ENCODE measurements around the gene GRB14. TPM values are rescaled to one million over a fixed set of nuclear protein-coding genes. Genes with fewer than 3 reads are reported as not detected.

The GRB14 gene
- total and polyA plus RNA-seq, 2 of the 13 experiments (the other 11 are each of a cell fraction or from before 2014, with no cell fraction given) = 4.6 to 5.8 TPM

- H3K4me1 ChIP-seq (ENCODE audit: insufficient read depth, low read length) = peaks cover 13% of the 10 kb centered on the region
- FAIRE-seq (no peak), DNase-seq (ENCODE audit: low spot score) (no peak), ATAC-seq (peak; percentile 91)
- H3K27ac ChIP-seq (ENCODE audit: extremely low read length, insufficient read depth, low read length) = no peak overlapping the region
- H3K36me3 ChIP-seq (replicated peaks in 1 of 2; ENCODE audit: control insufficient read depth in 1 of 2, insufficient read depth in 2 of 2, low read length in 2 of 2) = no peaks in the 10 kb centered on the region; a peak in 1 of 5 replicates
- BruUV-seq (replicated peaks) = no TSS peak
- intact Hi-C loops (cut with micrococcal nuclease; ENCODE audit: unreplicated experiment) (loop anchor here (1.0 kb wide), 1 partner anchor 8 kb away; the partner anchor contains the start of gene GRB14), in situ Hi-C loops (cut with HindIII; ENCODE audit: extremely low pct_ligation_motif_present, low pct_unique_long_range_greater_than_20kb) (no loop called here)
- H2AFZ ChIP-seq (ENCODE audit: low read length) = no peak overlapping the region
- 90% methylated on average over 1 of the region's 1 CpG for WGBS (ENCODE audit: low lambda C conversion rate)
- H4K20me1 ChIP-seq (ENCODE audit: insufficient read depth, low read length) = no peaks in the 10 kb centered on the region
- ChIA-PET CTCF (ENCODE audit: low intra/inter-chr PET ratio, low total read pairs) (no interaction called here), POLR2A (no interaction called here)
- no peaks in the 10 kb centered on the region for H3K79me2 ChIP-seq (ENCODE audit: insufficient read depth, low read length)
- no peaks in the 10 kb centered on the region for H3K27me3 ChIP-seq (ENCODE audit: control insufficient read depth in 1 of 2, insufficient read depth in 2 of 2, low read length in 2 of 2)
- H3K4me2 ChIP-seq (ENCODE audit: low read depth, low read length) = no peak overlapping the region
- no peak overlapping the region for H3K4me3 ChIP-seq (replicated peaks in 1 of 3; ENCODE audit: insufficient read depth in 1 of 3, low read depth in 2 of 3, low read length in 3 of 3)
- H3K9ac ChIP-seq (ENCODE audit: insufficient read depth, low read depth, low read length) = no peak overlapping the region
- no peaks in the 10 kb centered on the region for H3K9me3 ChIP-seq (ENCODE audit: low read length)
- TF ChIP-seq ZEB1 (IDR thresholded peaks at IDR 0.05; ENCODE audit: insufficient replicate concordance, low read depth) (peak; percentile 90), AHDC1 (CRISPR knock-in tag; IDR thresholded peaks at IDR 0.05; ENCODE audit: borderline replicate concordance) (peak; percentile 88), CREB1 (IDR thresholded peaks at IDR 0.05) (no peak), CREB1 (CRISPR knock-in tag; IDR thresholded peaks at IDR 0.05) (peak; percentile 67), CAMTA2 (CRISPR knock-in tag; IDR thresholded peaks at IDR 0.05; ENCODE audit: borderline replicate concordance) (no peak), PHF21A (CRISPR knock-in tag; IDR thresholded peaks at IDR 0.05) (0 out of 2 replicates have a peak, but pooled peaks have one; percentile 24), FOXA3 (CRISPR knock-in tag; IDR thresholded peaks at IDR 0.05) (peak; percentile 40; the same call in 1 of the 2 replicates), ZMAT3 (CRISPR knock-in tag; conservative IDR thresholded peaks at IDR 0.05) (no peak), GFI1 (CRISPR knock-in tag; IDR thresholded peaks at IDR 0.05; ENCODE audit: borderline replicate concordance) (peak; percentile 95), ATF6 (CRISPR knock-in tag; conservative IDR thresholded peaks at IDR 0.05) (no peak), MED1 (CRISPR knock-in tag; IDR thresholded peaks at IDR 0.05) (no peak), NFE2L1 (CRISPR knock-in tag; IDR thresholded peaks at IDR 0.05; ENCODE audit: borderline replicate concordance) (no peak), ZNF83 (CRISPR knock-in tag; IDR thresholded peaks at IDR 0.05; ENCODE audit: borderline replicate concordance) (no peak), TEAD3 (CRISPR knock-in tag; optimal IDR thresholded peaks at IDR 0.05; ENCODE audit: borderline replicate concordance) (peak; percentile 15), ATM (IDR thresholded peaks at IDR 0.05; ENCODE audit: borderline replicate concordance) (no peak), ZNF816 (CRISPR knock-in tag; IDR thresholded peaks at IDR 0.05; ENCODE audit: borderline replicate concordance) (no peak), NFYB (CRISPR knock-in tag; IDR thresholded peaks at IDR 0.05) (no peak), ZNF839 (CRISPR knock-in tag; IDR thresholded peaks at IDR 0.05; ENCODE audit: borderline replicate concordance) (no peak), HDAC1 (CRISPR knock-in tag; IDR thresholded peaks at IDR 0.05) (peak; percentile 70)
These were observed 7.8 kb downstream of the GRB14 start for GRCh38 chr2:164613321-164613982.
